Smooth muscle cell (in vitro differentiated cells): ENCODE data around the gene KCNAB1. TPM values are rescaled to one million over a fixed set of nuclear protein-coding genes. Genes with fewer than 3 reads are reported as not detected.

Experiments used
- DNase-seq: peaks from one replicate; lab custom pipeline; 2025; ENCODE audit not compliant: unreplicated experiment; lab: John Stamatoyannopoulos, UW
- H2AFZ ChIP-seq: fragments of 200-600 bp; sonication (generic); 2 replicates; pipeline ENCODE4 v1.6.0; 2016; ENCODE audit warnings: antibody characterized with exemption, low read depth, mild to moderate bottlenecking
- H3F3A ChIP-seq: fragments of 200-600 bp; sonication (generic); 2 replicates; pipeline ENCODE4 v1.6.0; 2017; ENCODE audit warnings: antibody characterized with exemption, low read depth
- H3K27ac ChIP-seq: fragments of 200-600 bp; sonication (generic); 2 replicates; pipeline ENCODE4 v1.5.1; 2016; ENCODE audit warnings: low read depth, mild to moderate bottlenecking
- H3K27me3 ChIP-seq: fragments of 200-600 bp; sonication (generic); 2 replicates; pipeline ENCODE4 v1.6.1; 2016; ENCODE audit warnings: low read depth, mild to moderate bottlenecking
- H3K36me3 ChIP-seq: fragments of 200-600 bp; sonication (generic); 2 replicates; pipeline ENCODE4 v1.5.1; 2016; ENCODE audit warnings: low read depth
- H3K4me1 ChIP-seq: fragments of 200-600 bp; sonication (generic); 2 replicates; pipeline ENCODE4 v1.5.1; 2016; ENCODE audit warnings: low read depth
- H3K4me2 ChIP-seq: fragments of 200-600 bp; sonication (generic); 2 replicates; pipeline ENCODE4 v1.6.0; 2016; ENCODE audit warnings: mild to moderate bottlenecking
- H3K4me3 ChIP-seq: fragments of 200-600 bp; sonication (generic); 2 replicates; pipeline ENCODE4 v1.5.1; 2016; ENCODE audit warnings: mild to moderate bottlenecking
- H3K79me2 ChIP-seq: fragments of 200-600 bp; sonication (generic); 2 replicates; pipeline ENCODE4 v1.6.0; 2016; ENCODE audit warnings: low read depth, mild to moderate bottlenecking
- H3K9ac ChIP-seq: fragments of 200-600 bp; sonication (generic); 2 replicates; pipeline ENCODE4 v1.6.0; 2016; ENCODE audit warnings: low read depth
- H3K9me3 ChIP-seq: fragments of 200-600 bp; sonication (generic); replicated peaks from 2 replicates; pipeline ENCODE4 v1.5.1; 2016; ENCODE audit warnings: low read depth
- H4K20me1 ChIP-seq: fragments of 200-600 bp; sonication (generic); 2 replicates; pipeline ENCODE4 v1.6.0; 2016; ENCODE audit warnings: low read depth
- WGBS: methylation state at CpG from one replicate; pipeline ENCODE4 v1.1.7; 2016; ENCODE audit warnings: low lambda C conversion rate; 5-methylcytosine and 5-hydroxymethylcytosine counted together
- polyA plus RNA-seq: library from polyadenylated mRNA; unstranded; fragments of >200 nt; fragmentation: Nextera tagmentation; extraction: Ambion mirVana; gene quantifications from 2 replicates; pipeline ENCODE4 v1.2.1, GENCODE V29; 2016
- total RNA-seq: library from RNA; depleted of rRNA; stranded (reverse); fragments of >200 nt; gene quantifications from 2 replicates; pipeline ENCODE4 v1.2.3, GENCODE V29; 2014
- TF ChIP-seq, protein P1 (sequence below): fragments of 200-600 bp; sonication (generic); IDR thresholded peaks from 2 replicates; pipeline ENCODE4 v1.5.1; 2017; ENCODE audit warnings: borderline replicate concordance, mild to moderate bottlenecking, antibody characterized with exemption; ENCODE audit not compliant: insufficient read depth, poor library complexity, severe bottlenecking

KCNAB1 gene
- total and polyA plus RNA-seq, 2 experiments from 2014 or later, result 0.36 to 1.0 TPM

DNA sequence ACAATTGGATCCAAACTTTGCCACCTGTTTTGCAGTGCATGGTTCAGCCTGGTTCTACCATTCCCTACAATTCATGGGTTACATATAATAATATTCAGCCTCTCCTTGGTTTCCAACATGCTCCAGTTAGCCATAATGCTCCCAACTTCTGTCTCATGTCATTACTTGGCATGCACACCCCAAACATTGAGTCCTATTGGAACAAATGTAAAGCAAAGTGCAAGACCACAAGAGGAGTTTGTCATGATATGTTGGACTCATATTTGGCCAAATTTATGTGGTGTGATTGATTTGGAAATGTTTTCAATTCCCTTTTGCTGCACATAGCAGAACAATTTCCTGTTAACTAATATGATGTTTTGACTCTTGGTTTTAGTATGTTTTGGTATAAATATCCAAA lies 50.2 kb downstream of the KCNAB1 start:
- Histone ChIP-seq H3K27me3 (no peaks in the 10 kb centered on the region), H4K20me1 (no peaks in the 10 kb centered on the region), H3F3A (no peaks in the 10 kb centered on the region), H2AFZ (no peak overlapping the region), H3K4me2 (no peak overlapping the region), H3K9me3 (no peaks in the 10 kb centered on the region), H3K36me3 (no peaks in the 10 kb centered on the region), H3K27ac (no peak overlapping the region), H3K4me1 (no peaks in the 10 kb centered on the region), H3K4me3 (no peak overlapping the region), H3K9ac (no peak overlapping the region), H3K79me2 (no peaks in the 10 kb centered on the region)
- TF ChIP-seq, protein P1, sequence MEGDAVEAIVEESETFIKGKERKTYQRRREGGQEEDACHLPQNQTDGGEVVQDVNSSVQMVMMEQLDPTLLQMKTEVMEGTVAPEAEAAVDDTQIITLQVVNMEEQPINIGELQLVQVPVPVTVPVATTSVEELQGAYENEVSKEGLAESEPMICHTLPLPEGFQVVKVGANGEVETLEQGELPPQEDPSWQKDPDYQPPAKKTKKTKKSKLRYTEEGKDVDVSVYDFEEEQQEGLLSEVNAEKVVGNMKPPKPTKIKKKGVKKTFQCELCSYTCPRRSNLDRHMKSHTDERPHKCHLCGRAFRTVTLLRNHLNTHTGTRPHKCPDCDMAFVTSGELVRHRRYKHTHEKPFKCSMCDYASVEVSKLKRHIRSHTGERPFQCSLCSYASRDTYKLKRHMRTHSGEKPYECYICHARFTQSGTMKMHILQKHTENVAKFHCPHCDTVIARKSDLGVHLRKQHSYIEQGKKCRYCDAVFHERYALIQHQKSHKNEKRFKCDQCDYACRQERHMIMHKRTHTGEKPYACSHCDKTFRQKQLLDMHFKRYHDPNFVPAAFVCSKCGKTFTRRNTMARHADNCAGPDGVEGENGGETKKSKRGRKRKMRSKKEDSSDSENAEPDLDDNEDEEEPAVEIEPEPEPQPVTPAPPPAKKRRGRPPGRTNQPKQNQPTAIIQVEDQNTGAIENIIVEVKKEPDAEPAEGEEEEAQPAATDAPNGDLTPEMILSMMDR, result no peak
- no peak for DNase-seq

DNA sequence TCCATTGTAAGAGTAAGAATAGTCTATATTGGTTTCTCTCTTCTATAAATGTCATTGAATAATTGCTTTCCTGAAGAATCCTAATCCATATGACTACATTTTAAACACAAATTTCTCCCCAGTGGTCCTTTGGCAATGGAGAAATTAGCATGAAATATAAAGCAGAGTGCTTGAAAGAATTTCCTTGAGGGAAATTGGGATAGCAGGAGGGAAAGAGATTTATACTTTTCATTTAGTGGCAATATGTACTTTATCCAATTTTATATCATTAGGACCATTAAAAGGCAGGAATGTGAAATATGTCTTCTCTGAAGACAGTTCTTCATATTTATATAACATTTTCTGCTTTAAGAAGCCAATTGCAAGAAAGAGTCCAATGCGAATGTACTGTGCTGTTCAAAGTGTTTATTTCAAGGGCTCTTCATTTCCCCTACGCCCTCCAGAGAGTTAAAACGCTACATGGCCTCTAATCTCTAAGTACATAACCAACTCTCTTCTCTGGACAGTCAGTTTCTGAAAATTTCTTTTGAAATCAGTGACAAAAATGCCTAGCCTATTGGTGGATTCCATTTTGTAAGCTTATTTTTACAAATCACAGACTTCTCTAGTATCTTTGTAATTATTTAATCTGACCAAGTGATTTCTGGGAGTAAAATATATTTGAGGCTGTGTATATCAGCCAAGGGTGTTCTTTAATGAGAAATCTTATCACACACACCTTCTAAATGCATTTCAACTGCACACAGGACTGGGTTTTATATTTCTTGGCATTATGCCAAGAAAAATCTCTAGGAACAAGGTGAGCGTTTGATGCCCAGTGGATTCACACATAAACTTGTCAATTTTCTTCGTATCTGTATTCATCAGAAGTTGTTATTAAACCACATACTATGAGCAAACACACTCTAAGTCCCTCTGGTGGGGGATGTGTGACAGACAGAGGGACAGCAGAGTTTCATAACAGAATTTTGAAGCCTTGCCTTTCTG lies 51.2 kb downstream of the KCNAB1 start:
- Histone ChIP-seq H3K4me2 (no peak overlapping the region), H2AFZ (no peak overlapping the region), H3K4me3 (no peak overlapping the region), H3K36me3 (no peaks in the 10 kb centered on the region), H3K9me3 (no peaks in the 10 kb centered on the region), H3K4me1 (no peaks in the 10 kb centered on the region), H3K27me3 (no peaks in the 10 kb centered on the region), H4K20me1 (no peaks in the 10 kb centered on the region), H3K27ac (no peak overlapping the region), H3K9ac (no peak overlapping the region), H3F3A (no peaks in the 10 kb centered on the region), H3K79me2 (no peaks in the 10 kb centered on the region)
- 88% methylated on average over 5 of the region's 5 CpGs for WGBS
- DNase-seq, result no peak
- TF ChIP-seq, protein P1, result no peak

DNA sequence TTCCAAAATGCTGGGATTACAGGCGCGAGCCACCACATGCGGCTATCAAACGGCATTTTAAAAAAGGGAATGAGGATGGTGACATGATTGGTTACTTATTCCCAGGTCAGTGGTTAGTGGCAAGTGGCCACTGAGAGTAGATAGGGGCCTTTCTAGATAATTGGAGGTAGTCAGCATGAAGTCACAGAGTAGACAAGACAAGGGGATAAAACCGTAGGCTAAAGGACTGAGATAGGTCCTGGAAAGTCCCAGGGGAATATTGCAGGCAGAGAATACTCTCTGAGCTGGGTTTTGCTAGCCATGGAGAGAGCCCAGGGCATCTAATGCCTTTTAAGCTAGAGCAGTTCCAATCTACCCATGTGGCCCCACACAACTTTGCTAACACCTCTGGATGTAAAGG lies 52.2 kb downstream of the KCNAB1 start:
- 92% methylated on average over 5 of the region's 5 CpGs for WGBS
- Histone ChIP-seq H4K20me1 (no peaks in the 10 kb centered on the region), H3K36me3 (no peaks in the 10 kb centered on the region), H3K27ac (no peak overlapping the region), H3F3A (no peaks in the 10 kb centered on the region), H3K4me2 (no peak overlapping the region), H3K79me2 (no peaks in the 10 kb centered on the region), H3K27me3 (no peaks in the 10 kb centered on the region), H3K4me1 (no peaks in the 10 kb centered on the region), H3K9ac (no peak overlapping the region), H2AFZ (no peak overlapping the region), H3K4me3 (no peak overlapping the region), H3K9me3 (no peaks in the 10 kb centered on the region)
- TF ChIP-seq, protein P1, result no peak
- no peak for DNase-seq
